HG03565 (cell line): Measurements from ENCODE around the gene FXYD1.

Experiments
- ATAC-seq: cut with Tn5 transposase; IDR thresholded peaks from one replicate; pipeline ENCODE4 v1.9.1; 2021; ENCODE audit warnings: mild to moderate bottlenecking, moderate library complexity; ENCODE audit not compliant: unreplicated experiment

FXYD1 gene

GRCh38 chr19:35106898-35107541 is 31.6 kb upstream of the FXYD1 start:
- ATAC-seq = no peak

DNA sequence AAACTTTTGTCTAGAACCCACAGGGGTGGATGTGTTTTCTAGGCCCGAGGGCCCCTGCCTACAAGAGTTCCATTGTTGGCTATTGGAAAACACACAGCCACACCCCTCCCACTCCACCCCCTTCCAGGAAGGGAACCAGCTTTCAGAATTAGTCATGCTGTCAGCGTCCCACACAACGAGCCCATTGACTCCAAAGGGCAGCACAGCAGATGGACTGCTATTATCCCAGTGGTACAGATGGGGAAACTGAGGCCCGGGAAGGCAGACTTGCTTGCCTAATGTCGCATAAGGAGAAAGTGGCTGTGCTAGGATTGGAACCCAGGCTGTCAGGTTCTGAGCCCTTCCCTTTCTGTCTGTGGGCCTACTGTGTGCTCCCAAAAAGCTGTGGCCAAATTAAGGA is 31.1 kb upstream of the FXYD1 start:
- ATAC-seq = no peak

GRCh38 chr19:35108730-35109129 is 29.9 kb upstream of the FXYD1 start:
- no peak for ATAC-seq

DNA sequence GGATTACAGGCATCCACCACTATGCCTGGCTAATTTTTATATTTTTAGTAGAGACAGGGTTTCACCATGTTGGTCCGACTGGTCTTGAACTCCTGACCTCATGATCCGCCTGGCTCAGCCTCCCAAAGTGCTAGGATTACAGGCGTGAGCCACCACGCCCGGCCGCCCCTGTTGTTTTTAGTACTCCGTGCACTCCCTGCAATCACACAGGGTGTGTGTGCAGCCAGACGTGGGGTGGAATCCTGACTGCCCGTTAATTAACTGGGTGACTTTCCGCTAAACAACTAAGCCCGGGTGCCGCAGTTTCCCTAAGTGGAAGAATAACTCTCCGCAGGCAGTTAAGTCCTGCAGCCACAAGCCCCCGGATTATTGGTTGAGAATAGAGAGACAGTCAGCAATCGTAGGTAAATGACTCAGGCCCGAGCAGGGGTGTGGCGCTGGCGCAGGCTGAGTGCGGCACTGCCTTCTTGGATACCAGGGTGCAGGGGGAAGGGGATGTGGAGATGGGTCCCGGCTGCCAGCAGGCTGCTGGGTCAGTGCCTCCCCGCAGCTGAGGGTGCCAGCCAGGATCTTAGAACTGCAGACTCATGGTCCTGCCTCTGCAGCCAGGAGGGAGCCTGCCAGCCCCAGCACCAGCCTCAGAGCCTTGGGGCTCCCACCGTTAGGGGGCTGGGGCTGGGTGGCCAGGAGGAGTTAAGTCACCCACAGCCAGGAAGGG is 29.1 kb upstream of the FXYD1 start:
- ATAC-seq = no peak

- no peak for ATAC-seq
Observed at GRCh38 chr19:35110974-35111373, 27.6 kb upstream of the FXYD1 start.

DNA sequence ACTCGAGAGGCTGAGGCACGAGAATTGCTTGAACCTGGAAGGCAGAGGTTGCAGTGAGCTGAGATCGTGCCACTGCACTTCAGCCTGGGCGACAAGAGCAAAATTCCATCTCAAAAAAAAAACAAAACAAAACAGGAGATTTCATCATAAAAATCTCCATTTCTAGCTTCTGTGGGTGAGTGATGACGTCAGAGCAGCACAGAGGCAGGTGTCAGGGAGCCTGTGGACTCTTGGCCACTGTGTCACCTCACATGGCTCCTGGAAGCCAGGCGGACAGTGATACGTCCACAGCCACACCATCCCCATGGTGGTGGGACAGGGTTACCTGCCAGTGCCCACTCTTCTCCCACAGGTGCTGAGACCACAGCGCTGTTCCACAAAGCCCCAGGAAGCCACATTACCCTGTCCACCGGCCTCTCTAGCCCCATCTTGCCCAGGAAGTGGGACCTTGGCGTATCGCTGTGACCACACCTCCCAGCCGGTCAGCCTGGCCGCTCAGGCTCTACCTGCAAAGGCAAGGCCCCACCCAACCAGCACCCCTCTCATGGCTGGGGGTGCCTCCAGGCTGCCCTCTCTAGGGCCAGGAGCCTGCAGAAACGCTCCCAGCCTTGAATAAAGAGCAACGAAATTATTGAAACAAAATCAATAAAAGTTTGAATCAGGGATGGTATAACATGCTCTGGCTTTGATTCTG is 25.5 kb upstream of the FXYD1 start:
- no peak for ATAC-seq

GRCh38 chr19:35114353-35115176 is 24.1 kb upstream of the FXYD1 start:
- ATAC-seq = no peak

DNA sequence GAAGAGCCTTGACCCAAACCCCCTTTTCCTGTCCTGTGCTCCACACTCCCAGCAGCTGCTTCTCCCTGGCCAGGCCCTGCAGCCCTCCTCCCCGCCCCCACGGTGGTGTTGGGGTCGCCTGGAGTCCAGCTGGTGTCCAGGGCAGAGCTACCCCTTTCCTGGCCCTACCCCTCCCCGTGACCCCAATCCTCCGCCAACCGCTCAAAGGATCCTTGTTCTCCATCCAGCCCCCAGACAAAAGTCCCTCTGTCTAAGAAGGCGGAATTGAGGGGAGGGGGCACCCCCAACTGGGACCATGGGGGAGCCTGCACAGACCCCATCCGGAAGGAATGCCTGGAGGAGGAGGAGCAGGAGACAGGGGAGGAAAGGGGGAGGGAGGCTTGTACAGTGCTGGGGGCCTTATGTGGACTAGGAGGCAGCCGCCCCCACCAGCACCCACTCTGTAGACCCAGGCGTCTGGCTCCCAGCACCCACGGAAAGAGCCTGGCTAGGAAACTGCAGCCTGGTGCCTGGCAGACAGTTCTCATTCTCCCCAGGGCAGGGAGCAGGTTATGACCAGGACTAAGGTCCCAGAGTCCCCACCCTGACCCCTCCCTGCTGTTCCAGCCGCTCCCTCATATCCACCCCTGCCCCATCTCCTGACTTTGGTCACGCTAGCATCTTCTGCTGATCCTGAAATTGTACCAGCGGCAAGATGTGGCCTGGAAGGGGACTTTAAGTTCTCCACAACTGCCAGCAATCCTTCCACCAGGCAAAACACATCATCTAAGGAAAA is 23.3 kb upstream of the FXYD1 start, which contains the start of gene FXYD3:
TSS of gene FXYD3 (plus strand) at position 647 of the 775 bp plus-strand sequence. CDS start 3,554 bp downstream, outside the sequence.
- no peak for ATAC-seq

- no peak for ATAC-seq
Observed at GRCh38 chr19:35116072-35116801, 22.4 kb upstream of the FXYD1 start.

GRCh38 chr19:35117116-35117515 is 21.5 kb upstream of the FXYD1 start:
- ATAC-seq = no peak

GRCh38 chr19:35117799-35118198 is 20.8 kb upstream of the FXYD1 start:
- ATAC-seq = no peak

DNA sequence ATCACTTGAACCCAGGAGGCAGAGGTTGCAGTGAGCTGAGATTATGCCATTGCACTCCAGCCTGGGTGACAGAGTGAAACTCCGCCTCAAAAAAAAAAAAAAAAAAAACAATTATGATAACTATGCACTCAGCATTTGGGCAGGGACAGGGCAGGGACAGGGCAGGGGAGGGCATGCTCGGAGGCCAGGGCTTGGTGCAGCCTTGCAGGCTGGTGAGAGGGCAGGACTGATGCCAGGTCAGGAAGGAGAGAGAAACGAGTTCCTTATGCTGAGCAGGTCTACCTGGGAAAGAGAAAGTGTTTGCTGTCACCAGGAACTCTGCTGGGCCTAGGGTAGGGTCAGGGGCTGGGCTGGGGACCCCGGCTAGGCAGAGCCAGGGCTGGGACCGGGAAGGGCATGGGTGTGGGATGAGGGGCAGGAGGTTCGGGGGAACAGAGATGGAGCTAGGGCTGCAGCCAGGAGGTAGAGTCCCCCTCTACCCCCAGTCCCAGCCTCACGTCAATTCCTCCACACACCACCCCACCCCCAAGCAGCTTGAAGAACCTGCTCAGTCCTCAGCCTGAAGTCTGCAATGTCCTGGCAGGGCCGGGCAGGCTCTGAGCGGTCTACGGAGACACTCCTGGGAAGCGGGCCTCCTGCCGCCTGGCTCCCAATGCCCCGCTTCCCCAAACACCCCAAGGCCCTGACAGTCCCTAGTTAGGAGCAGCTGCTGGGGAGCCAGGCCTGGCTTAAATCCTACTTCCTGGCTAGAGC is 20.2 kb upstream of the FXYD1 start:
- ATAC-seq = no peak

DNA sequence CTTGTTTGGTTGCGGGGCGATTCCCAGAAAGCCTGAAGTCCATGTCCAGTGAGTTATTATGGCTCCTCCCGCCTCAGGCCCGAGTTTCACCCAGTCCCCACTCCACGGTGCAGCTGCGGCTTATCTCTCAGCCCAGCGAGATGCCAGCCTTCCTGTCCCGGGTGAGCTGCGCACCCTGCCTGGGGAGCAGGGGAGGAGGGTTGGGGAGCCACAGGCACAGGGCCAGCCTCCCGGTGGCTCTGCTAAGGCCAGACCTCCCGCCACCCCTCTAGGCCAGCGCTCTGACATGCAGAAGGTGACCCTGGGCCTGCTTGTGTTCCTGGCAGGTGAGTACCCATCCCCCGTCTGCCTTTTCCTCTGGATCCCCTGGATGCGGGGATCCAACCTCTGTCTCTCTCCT is 19.5 kb upstream of the FXYD1 start:
- no peak for ATAC-seq

- ATAC-seq = no peak
Observed at GRCh38 chr19:35119578-35120155, 19.0 kb upstream of the FXYD1 start.

DNA sequence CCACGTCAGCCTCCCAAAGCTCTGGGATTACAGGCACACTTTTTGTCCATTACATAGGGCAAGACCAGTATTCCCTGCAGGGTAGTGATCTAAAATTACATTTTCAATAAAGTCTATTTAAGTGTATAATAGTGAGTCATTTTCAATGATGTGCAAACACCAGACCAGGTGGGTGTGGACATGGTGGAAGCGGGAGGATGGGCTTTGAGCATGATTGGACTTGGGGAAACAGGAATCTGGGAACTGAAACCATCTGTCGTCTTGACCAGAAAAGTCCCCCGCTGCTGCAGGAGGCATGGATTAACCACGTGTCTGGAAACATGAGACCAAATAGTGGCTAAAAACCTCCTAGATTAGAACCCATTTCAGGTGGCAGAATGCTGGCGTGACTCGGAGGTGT is 18.1 kb upstream of the FXYD1 start:
- ATAC-seq = no peak

- ATAC-seq = no peak
Observed at GRCh38 chr19:35120898-35121297, 17.7 kb upstream of the FXYD1 start.

DNA sequence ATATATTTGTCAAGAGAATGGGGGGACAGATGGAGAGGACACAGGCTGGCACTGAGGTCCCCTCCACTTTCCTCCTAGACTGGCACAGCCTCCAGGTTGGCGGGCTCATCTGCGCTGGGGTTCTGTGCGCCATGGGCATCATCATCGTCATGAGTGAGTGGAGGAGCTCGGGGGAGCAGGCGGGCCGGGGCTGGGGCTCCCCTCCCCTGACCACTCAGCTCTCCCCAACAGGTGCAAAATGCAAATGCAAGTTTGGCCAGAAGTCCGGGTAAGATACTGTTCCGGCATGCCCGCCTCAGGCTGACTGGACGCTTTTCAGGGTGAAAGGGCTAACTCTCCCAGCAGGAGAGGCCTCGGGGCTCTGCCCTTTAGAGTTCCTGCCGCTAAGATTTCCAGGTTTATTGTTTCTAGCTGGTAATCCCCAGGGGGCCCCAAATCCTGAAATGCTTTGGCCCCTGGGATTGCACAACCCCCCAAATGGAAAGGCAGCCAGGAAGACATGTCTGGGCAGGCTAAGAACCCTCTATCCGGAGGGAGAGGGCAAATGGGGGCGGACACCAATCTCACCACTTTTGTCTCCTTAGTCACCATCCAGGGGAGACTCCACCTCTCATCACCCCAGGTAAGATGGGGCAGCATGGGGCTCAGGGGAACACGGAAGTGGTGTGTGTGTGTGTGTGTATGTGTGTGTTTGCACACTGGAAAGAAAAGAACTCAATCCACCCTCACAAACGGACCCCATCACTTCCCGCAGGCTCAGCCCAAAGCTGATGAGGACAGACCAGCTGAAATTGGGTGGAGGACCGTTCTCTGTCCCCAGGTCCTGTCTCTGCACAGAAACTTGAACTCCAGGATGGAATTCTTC is 15.7 kb upstream of the FXYD1 start:
- no peak for ATAC-seq

DNA sequence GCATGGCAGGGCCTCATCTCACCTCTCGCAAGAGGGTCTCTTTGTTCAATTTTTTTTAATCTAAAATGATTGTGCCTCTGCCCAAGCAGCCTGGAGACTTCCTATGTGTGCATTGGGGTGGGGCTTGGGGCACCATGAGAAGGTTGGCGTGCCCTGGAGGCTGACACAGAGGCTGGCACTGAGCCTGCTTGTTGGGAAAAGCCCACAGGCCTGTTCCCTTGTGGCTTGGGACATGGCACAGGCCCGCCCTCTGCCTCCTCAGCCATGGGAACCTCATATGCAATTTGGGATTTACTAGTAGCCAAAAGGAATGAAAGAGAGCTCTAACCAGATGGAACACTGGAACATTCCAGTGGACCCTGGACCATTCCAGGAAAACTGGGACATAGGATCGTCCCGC is 15.1 kb upstream of the FXYD1 start:
- ATAC-seq = no peak
